HepG2 (cell line): ENCODE measurements around the gene TANGO6. TPM values are rescaled to one million over a fixed set of nuclear protein-coding genes. Genes with fewer than 3 reads are reported as not detected.
A peak's percentile ranks its signal among the peaks of the same experiment; 100 is the strongest.

Experiments used
- CREB1 ChIP-seq, 2 experiments: fragments of 450-650 bp in 1 of 2; IDR thresholded peaks; 2 replicates each; pipeline ENCODE4 v1.6.1; 2016 to 2017; ENCODE audit warnings: control low read depth in 1 of 2, mild to moderate bottlenecking in 1 of 2, missing compliant biosample characterization in 1 of 2, missing genetic modification characterization in 1 of 2
- ERF ChIP-seq: IDR thresholded peaks from 2 replicates; pipeline ENCODE4 v1.6.1; 2018; ENCODE audit warnings: missing biosample characterization, missing genetic modification reagents
- MIER2 ChIP-seq: IDR thresholded peaks from 2 replicates; pipeline ENCODE4 v1.6.1; 2016; ENCODE audit warnings: missing biosample characterization, missing genetic modification reagents
- NFKBIZ ChIP-seq: IDR thresholded peaks from 2 replicates; pipeline ENCODE4 v1.6.1; 2018; ENCODE audit warnings: missing genetic modification reagents, missing compliant biosample characterization
- PITX1 ChIP-seq: sonication (generic); formaldehyde crosslinking; IDR thresholded peaks from 2 replicates; pipeline ENCODE4 v1.5.1; 2020; ENCODE audit warnings: mild to moderate bottlenecking, missing genetic modification reagents
- REPIN1 ChIP-seq: sonication (generic); formaldehyde crosslinking; IDR thresholded peaks from 2 replicates; pipeline ENCODE4 v1.8.0; 2022; ENCODE audit warnings: missing genetic modification reagents, low read depth, mild to moderate bottlenecking, borderline replicate concordance
- THAP11 ChIP-seq: IDR thresholded peaks from 2 replicates; pipeline ENCODE4 v1.6.1; 2016; ENCODE audit warnings: missing biosample characterization, missing genetic modification reagents
- TOE1 ChIP-seq: sonication (generic); formaldehyde crosslinking; IDR thresholded peaks from 2 replicates; pipeline ENCODE4 v1.4.0; 2020; ENCODE audit warnings: mild to moderate bottlenecking, missing genetic modification reagents
- WIZ ChIP-seq: sonication (generic); formaldehyde crosslinking; IDR thresholded peaks from 2 replicates; pipeline ENCODE4 v1.5.1; 2020; ENCODE audit warnings: mild to moderate bottlenecking, missing genetic modification reagents
- ZBTB38 ChIP-seq: sonication (generic); formaldehyde crosslinking; IDR thresholded peaks from 2 replicates; pipeline ENCODE4 v1.5.1; 2020; ENCODE audit warnings: mild to moderate bottlenecking, missing genetic modification reagents
- ZNF20 ChIP-seq: sonication (generic); formaldehyde crosslinking; IDR thresholded peaks from 2 replicates; pipeline ENCODE4 v1.4.0; 2020; ENCODE audit warnings: mild to moderate bottlenecking, moderate library complexity, missing genetic modification reagents
- ZNF3 ChIP-seq: IDR thresholded peaks from 2 replicates; pipeline ENCODE4 v1.7.0; 2017; ENCODE audit warnings: inconsistent platforms
- ZNF33A ChIP-seq: sonication (generic); formaldehyde crosslinking; IDR thresholded peaks from 2 replicates; pipeline ENCODE4 v1.5.1; 2020; ENCODE audit warnings: missing genetic modification reagents, mild to moderate bottlenecking, moderate library complexity, borderline replicate concordance
- ZNF441 ChIP-seq: sonication (generic); formaldehyde crosslinking; IDR thresholded peaks from 2 replicates; pipeline ENCODE4 v1.7.0; 2021; ENCODE audit warnings: missing genetic modification reagents, borderline replicate concordance
- ZNF558 ChIP-seq: sonication (generic); formaldehyde crosslinking; IDR thresholded peaks from 2 replicates; pipeline ENCODE4 v1.9.0; 2022; ENCODE audit warnings: mild to moderate bottlenecking, missing genetic modification reagents, borderline replicate concordance
- ZNF570 ChIP-seq: sonication (generic); formaldehyde crosslinking; IDR thresholded peaks from 2 replicates; pipeline ENCODE4 v1.4.0; 2020; ENCODE audit warnings: mild to moderate bottlenecking, missing genetic modification reagents, borderline replicate concordance
- ZNF670 ChIP-seq: sonication (generic); formaldehyde crosslinking; IDR thresholded peaks from 2 replicates; pipeline ENCODE4 v1.8.0; 2022; ENCODE audit warnings: mild to moderate bottlenecking, missing genetic modification reagents, borderline replicate concordance
- ZNF883 ChIP-seq: sonication (generic); formaldehyde crosslinking; IDR thresholded peaks from 2 replicates; pipeline ENCODE4 v1.5.1; 2020; ENCODE audit warnings: mild to moderate bottlenecking, missing genetic modification reagents; ENCODE audit errors: not compliant biosample characterization
- polyA plus RNA-seq, 8 experiments: library from polyadenylated mRNA; depleted of rRNA in 3 of 8; stranded (reverse) in 7 of 8; unstranded in 1 of 8; fragments of >200 nt; fragmentation: Illumina TruSeq in 4 of 8; extraction: Trizol in 4 of 8; gene quantifications; 2 replicates each; pipeline versions ENCODE4 v1.2.1 to v1.2.3, GENCODE V29; 2011 to 2016; ENCODE audit warnings: low read depth in 4 of 8, missing spikeins in 1 of 8, mixed read lengths in 1 of 8; ENCODE audit not compliant: insufficient read depth in 1 of 8
- total RNA-seq, 5 experiments: library from RNA; depleted of rRNA; stranded (reverse); fragments of >200 nt; fragmentation: Illumina TruSeq; extraction: Trizol; gene quantifications; 2 replicates each; pipeline ENCODE4 v1.2.3, GENCODE V29; 2016; ENCODE audit warnings: low read depth in 1 of 5
- TF ChIP-seq, protein P1 (sequence below): sonication (generic); formaldehyde crosslinking; IDR thresholded peaks from 2 replicates; pipeline ENCODE4 v1.9.0; 2021; ENCODE audit warnings: missing genetic modification reagents, borderline replicate concordance
- TF ChIP-seq, protein P2 (sequence below), 2 experiments: IDR thresholded peaks; 2 replicates each; pipeline ENCODE4 v1.6.1; 2011 to 2012; ENCODE audit warnings: low read length in 2 of 2, borderline replicate concordance in 1 of 2, low read depth in 1 of 2, mild to moderate bottlenecking in 1 of 2, moderate library complexity in 1 of 2
- TF ChIP-seq, protein P3 (sequence below): sonication (generic); formaldehyde crosslinking; IDR thresholded peaks from 2 replicates; pipeline ENCODE4 v1.8.1; 2023; ENCODE audit warnings: mild to moderate bottlenecking, missing genetic modification reagents, borderline replicate concordance

TANGO6 gene
- total and polyA plus RNA-seq, 2 of the 13 experiments (the other 11 are each of a cell fraction or from before 2014, with no cell fraction given) = 7.2 to 13.3 TPM

DNA sequence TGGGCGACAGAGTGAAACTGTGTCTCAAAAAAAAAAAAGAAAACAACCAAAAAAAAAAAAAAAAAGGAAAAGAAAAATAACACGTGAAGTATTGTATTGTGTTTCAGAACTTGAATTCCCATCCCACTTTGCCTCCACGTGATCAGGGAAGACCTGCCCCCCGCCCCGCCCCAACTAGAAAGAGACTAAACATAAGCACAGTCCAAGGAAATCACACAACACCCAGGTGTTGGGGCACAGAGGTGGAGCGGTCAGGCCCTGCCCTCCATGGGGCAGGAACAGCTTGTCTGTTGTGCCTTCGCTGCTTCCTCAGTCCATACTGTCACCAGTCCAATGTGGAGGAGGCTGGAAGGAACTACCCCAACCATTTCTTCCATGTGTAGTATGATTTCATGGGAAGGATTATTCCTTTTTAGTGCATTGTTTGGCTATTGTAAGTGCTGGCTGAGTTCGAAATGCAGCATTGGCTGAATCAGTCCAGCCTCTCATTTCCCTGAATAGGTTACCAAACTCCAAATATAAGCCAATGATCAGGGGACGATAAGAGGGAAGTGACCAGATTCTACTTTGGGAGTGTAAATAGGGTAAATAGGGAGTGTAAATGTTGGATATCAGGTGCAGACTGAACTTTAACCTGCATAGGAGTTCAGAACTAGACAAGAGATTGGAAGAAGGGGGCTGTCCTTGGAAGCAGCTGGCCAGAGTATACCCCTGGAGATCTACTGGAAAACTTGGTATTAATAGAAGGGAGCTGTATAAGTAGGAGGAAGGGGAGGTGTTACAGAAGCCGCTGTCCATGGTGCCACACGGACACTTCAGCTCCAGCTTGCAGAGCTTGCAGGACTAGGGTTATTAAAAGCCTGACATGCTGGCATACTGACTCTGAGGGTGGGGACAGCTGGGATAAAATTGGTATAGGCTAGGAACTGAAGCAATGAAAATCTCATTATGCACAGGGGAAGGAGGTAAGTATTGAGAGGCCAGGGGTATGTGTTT lies 50.7 kb downstream of the TANGO6 start (continued):
- TF ChIP-seq WIZ (CRISPR knock-in tag) (peak; percentile 85), TOE1 (CRISPR knock-in tag) (0 out of 2 replicates have a peak, but pooled peaks have one; percentile 55), ZBTB38 (CRISPR knock-in tag) (0 out of 2 replicates have a peak, but pooled peaks have one; percentile 37), ZNF883 (CRISPR knock-in tag) (peak; percentile 60), ZNF20 (CRISPR knock-in tag) (no peak), REPIN1 (CRISPR knock-in tag) (0 out of 2 replicates have a peak, but pooled peaks have one; percentile 42), PITX1 (CRISPR knock-in tag) (peak; percentile 40; the same call in 1 of the 2 replicates), CREB1 (IDR thresholded peaks at IDR 0.05) (no peak), CREB1 (CRISPR knock-in tag; IDR thresholded peaks at IDR 0.05) (0 out of 2 replicates have a peak, but pooled peaks have one; percentile 26), ZNF441 (peak; percentile 78; the same call in 1 of the 2 replicates), ZNF33A (no peak; the same call in 1 of the 2 replicates), THAP11 (CRISPR knock-in tag) (no peak), ZNF558 (peak; percentile 41; the same call in 1 of the 2 replicates), ZNF3 (CRISPR knock-in tag) (0 out of 2 replicates have a peak, but pooled peaks have one; percentile 14), MIER2 (CRISPR knock-in tag) (peak; percentile 95), NFKBIZ (CRISPR knock-in tag) (0 out of 2 replicates have a peak, but pooled peaks have one; percentile 42), ZNF570 (CRISPR knock-in tag) (no peak), ERF (peak; percentile 62; the same call in 1 of the 2 replicates), ZNF670 (peak; percentile 54; the same call in 1 of the 2 replicates)
- TF ChIP-seq, protein P1, sequence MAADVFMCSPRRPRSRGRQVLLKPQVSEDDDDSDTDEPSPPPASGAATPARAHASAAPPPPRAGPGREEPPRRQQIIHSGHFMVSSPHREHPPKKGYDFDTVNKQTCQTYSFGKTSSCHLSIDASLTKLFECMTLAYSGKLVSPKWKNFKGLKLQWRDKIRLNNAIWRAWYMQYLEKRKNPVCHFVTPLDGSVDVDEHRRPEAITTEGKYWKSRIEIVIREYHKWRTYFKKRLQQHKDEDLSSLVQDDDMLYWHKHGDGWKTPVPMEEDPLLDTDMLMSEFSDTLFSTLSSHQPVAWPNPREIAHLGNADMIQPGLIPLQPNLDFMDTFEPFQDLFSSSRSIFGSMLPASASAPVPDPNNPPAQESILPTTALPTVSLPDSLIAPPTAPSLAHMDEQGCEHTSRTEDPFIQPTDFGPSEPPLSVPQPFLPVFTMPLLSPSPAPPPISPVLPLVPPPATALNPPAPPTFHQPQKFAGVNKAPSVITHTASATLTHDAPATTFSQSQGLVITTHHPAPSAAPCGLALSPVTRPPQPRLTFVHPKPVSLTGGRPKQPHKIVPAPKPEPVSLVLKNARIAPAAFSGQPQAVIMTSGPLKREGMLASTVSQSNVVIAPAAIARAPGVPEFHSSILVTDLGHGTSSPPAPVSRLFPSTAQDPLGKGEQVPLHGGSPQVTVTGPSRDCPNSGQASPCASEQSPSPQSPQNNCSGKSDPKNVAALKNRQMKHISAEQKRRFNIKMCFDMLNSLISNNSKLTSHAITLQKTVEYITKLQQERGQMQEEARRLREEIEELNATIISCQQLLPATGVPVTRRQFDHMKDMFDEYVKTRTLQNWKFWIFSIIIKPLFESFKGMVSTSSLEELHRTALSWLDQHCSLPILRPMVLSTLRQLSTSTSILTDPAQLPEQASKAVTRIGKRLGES (CRISPR knock-in tag) = no peak
- TF ChIP-seq, protein P2, sequence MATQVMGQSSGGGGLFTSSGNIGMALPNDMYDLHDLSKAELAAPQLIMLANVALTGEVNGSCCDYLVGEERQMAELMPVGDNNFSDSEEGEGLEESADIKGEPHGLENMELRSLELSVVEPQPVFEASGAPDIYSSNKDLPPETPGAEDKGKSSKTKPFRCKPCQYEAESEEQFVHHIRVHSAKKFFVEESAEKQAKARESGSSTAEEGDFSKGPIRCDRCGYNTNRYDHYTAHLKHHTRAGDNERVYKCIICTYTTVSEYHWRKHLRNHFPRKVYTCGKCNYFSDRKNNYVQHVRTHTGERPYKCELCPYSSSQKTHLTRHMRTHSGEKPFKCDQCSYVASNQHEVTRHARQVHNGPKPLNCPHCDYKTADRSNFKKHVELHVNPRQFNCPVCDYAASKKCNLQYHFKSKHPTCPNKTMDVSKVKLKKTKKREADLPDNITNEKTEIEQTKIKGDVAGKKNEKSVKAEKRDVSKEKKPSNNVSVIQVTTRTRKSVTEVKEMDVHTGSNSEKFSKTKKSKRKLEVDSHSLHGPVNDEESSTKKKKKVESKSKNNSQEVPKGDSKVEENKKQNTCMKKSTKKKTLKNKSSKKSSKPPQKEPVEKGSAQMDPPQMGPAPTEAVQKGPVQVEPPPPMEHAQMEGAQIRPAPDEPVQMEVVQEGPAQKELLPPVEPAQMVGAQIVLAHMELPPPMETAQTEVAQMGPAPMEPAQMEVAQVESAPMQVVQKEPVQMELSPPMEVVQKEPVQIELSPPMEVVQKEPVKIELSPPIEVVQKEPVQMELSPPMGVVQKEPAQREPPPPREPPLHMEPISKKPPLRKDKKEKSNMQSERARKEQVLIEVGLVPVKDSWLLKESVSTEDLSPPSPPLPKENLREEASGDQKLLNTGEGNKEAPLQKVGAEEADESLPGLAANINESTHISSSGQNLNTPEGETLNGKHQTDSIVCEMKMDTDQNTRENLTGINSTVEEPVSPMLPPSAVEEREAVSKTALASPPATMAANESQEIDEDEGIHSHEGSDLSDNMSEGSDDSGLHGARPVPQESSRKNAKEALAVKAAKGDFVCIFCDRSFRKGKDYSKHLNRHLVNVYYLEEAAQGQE (IDR thresholded peaks at IDR 0.05; ENCODE audit: borderline replicate concordance in 1 of 2, low read depth in 1 of 2, low read length in 2 of 2) = peak; percentile 85 to 99
- TF ChIP-seq, protein P3, sequence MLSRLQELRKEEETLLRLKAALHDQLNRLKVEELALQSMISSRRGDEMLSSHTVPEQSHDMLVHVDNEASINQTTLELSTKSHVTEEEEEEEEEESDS (CRISPR knock-in tag) = no peak; the same call in 1 of the 2 replicates
